Keratinocyte (primary cell): Measurements from ENCODE around the gene CAST. TPM values are rescaled to one million over a fixed set of nuclear protein-coding genes. Genes with fewer than 3 reads are reported as not detected.
"Not testable (repeated sequence)": the region's sequence is repeated elsewhere in the genome, so short reads cannot be mapped to it uniquely, and the experiment has no call there.

ENCODE experiments used
- DNase-seq: peaks from one replicate; pipeline ENCODE4 v3.0.0-alpha.2; 2011; ENCODE audit warnings: low read depth, missing footprints, low spot score
- FAIRE-seq: peaks from 2 replicates; lab custom pipeline; 2011; peaks lifted over from hg19 to GRCh38; lab: Jason Lieb, UNC
- H2AFZ ChIP-seq: 2 replicates; pipeline ENCODE4 v1.6.0; 2012; ENCODE audit warnings: low read length, control low read depth, inconsistent platforms; ENCODE audit not compliant: control insufficient read depth
- H3K27ac ChIP-seq: 2 replicates; pipeline ENCODE4 v1.5.1; 2011; ENCODE audit warnings: low read length; ENCODE audit not compliant: control insufficient read depth, insufficient read depth
- H3K27me3 ChIP-seq: 3 replicates; pipeline ENCODE4 v1.6.0; 2011; ENCODE audit warnings: low read length; ENCODE audit not compliant: control insufficient read depth, insufficient read depth; ENCODE audit errors: extremely low read depth
- H3K36me3 ChIP-seq, 2 experiments: 2 replicates in 1 of 2; 3 replicates in 1 of 2; pipeline ENCODE4 v1.5.1; 2011; ENCODE audit warnings: low read length in 2 of 2, mild to moderate bottlenecking in 1 of 2; ENCODE audit not compliant: control insufficient read depth in 2 of 2, insufficient read depth in 2 of 2; ENCODE audit errors: extremely low read depth in 1 of 2
- H3K4me1 ChIP-seq: 3 replicates; pipeline ENCODE4 v1.5.1; 2011; ENCODE audit warnings: low read length; ENCODE audit not compliant: control insufficient read depth, insufficient read depth; ENCODE audit errors: extremely low read depth
- H3K4me2 ChIP-seq: 3 replicates; pipeline ENCODE4 v1.6.0; 2011; ENCODE audit warnings: low read depth, low read length; ENCODE audit not compliant: control insufficient read depth, insufficient read depth; ENCODE audit errors: extremely low read depth
- H3K4me3 ChIP-seq, 3 experiments: fragments of 200-600 bp in 1 of 3; sonication (generic) in 1 of 3; 2 replicates in 2 of 3; 3 replicates in 1 of 3; pipeline ENCODE4 v1.5.1; 2011 to 2016; ENCODE audit warnings: low read length in 3 of 3, mild to moderate bottlenecking in 3 of 3, control low read depth in 2 of 3, inconsistent platforms in 1 of 3, low read depth in 1 of 3, mixed read lengths in 1 of 3, mixed run types in 1 of 3, moderate library complexity in 1 of 3; ENCODE audit not compliant: control insufficient read depth in 2 of 3, insufficient read depth in 2 of 3; ENCODE audit errors: extremely low read depth in 1 of 3
- H3K79me2 ChIP-seq: 2 replicates; pipeline ENCODE4 v1.6.0; 2012; ENCODE audit warnings: low read length; ENCODE audit not compliant: control insufficient read depth, insufficient read depth
- H3K9ac ChIP-seq: 3 replicates; pipeline ENCODE4 v1.6.0; 2011; ENCODE audit warnings: low read length; ENCODE audit not compliant: control insufficient read depth, insufficient read depth; ENCODE audit errors: extremely low read depth
- H3K9me1 ChIP-seq: 3 replicates; pipeline ENCODE4 v1.6.0; 2011; ENCODE audit warnings: low read length; ENCODE audit not compliant: control insufficient read depth, insufficient read depth; ENCODE audit errors: extremely low read depth
- H3K9me3 ChIP-seq: 2 replicates; pipeline ENCODE4 v1.5.1; 2012; ENCODE audit warnings: low read depth, low read length; ENCODE audit not compliant: control insufficient read depth
- H4K20me1 ChIP-seq: 3 replicates; pipeline ENCODE4 v1.6.0; 2011; ENCODE audit warnings: low read length; ENCODE audit not compliant: control insufficient read depth, insufficient read depth; ENCODE audit errors: extremely low read depth
- EZH2 ChIP-seq: IDR thresholded peaks from one replicate; pipeline ENCODE4 v1.6.1; 2012; ENCODE audit warnings: inconsistent platforms, mild to moderate bottlenecking, low read length, moderate library complexity
- dilution Hi-C: fragments of 300-500 bp; cut with MboI; formaldehyde crosslinking; loops from one replicate; pipeline ENCODE4 v1.7.0; 2020; ENCODE audit warnings: low sequenced_read_pairs; ENCODE audit not compliant: extremely low pct_ligation_motif_present
- polyA plus RNA-seq, 5 experiments: library from polyadenylated mRNA; depleted of rRNA in 3 of 5; stranded (reverse) in 3 of 5; stranded (forward) in 1 of 5; unstranded in 1 of 5; fragments of >200 nt; gene quantifications; 1 replicate in 1 of 5; 2 replicates in 3 of 5; 3 replicates in 1 of 5; pipeline versions ENCODE4 v1.2.1 to v1.2.3, GENCODE V29; 2011 to 2012; ENCODE audit warnings: missing spikeins in 2 of 5, low read depth in 1 of 5, low replicate concordance in 1 of 5
- TF ChIP-seq, protein P1 (sequence below), 3 experiments: IDR thresholded peaks in 1 of 3; conservative IDR thresholded peaks in 1 of 3; optimal IDR thresholded peaks in 1 of 3; 2 replicates in 2 of 3; 3 replicates in 1 of 3; pipeline versions ENCODE3 to v1.5.1; 2011; ENCODE audit warnings: low read length in 3 of 3, mild to moderate bottlenecking in 3 of 3, moderate library complexity in 2 of 3, control low read depth in 1 of 3, inconsistent platforms in 1 of 3; ENCODE audit not compliant: insufficient read depth in 2 of 3; ENCODE audit errors: extremely low read depth in 1 of 3

The CAST gene
- polyA plus RNA-seq, 1 donor (not counting 4 experiments of a cell fraction or from before 2014, with no cell fraction given): 238 TPM

DNA sequence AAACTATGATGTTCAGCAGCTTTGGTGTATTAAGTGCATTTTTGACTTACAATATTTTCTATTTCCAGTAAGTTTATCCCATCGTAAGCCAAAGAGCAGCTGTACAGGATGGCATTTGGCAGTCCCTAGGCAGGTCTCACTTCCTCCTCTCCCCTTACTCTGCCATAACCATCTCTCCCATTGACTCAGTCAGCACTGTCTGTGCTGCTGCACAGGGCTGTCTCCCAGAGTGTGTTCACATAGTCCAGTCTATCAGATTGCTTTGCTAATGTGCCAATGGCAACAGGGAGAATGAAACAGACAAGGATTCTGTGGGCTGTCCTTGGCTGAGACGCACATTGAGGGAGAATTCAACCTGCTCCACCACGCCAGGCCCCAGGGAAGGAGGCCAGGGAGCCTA lies 47.0 kb upstream of the CAST start:
- Histone ChIP-seq H3K4me2 (no peak overlapping the region), H3K4me1 (peaks cover 20% of the 10 kb centered on the region), H2AFZ (no peak overlapping the region), H3K27me3 (no peaks in the 10 kb centered on the region), H3K4me3 (no peak overlapping the region), H3K36me3 (no peaks in the 10 kb centered on the region), H3K27ac (no peak overlapping the region), H3K79me2 (no peaks in the 10 kb centered on the region), H3K9me3 (no peaks in the 10 kb centered on the region), H4K20me1 (no peaks in the 10 kb centered on the region), H3K9me1 (no peaks in the 10 kb centered on the region), H3K9ac (no peak overlapping the region)
- FAIRE-seq: no peak
- no peak for DNase-seq
- TF ChIP-seq, protein P1, sequence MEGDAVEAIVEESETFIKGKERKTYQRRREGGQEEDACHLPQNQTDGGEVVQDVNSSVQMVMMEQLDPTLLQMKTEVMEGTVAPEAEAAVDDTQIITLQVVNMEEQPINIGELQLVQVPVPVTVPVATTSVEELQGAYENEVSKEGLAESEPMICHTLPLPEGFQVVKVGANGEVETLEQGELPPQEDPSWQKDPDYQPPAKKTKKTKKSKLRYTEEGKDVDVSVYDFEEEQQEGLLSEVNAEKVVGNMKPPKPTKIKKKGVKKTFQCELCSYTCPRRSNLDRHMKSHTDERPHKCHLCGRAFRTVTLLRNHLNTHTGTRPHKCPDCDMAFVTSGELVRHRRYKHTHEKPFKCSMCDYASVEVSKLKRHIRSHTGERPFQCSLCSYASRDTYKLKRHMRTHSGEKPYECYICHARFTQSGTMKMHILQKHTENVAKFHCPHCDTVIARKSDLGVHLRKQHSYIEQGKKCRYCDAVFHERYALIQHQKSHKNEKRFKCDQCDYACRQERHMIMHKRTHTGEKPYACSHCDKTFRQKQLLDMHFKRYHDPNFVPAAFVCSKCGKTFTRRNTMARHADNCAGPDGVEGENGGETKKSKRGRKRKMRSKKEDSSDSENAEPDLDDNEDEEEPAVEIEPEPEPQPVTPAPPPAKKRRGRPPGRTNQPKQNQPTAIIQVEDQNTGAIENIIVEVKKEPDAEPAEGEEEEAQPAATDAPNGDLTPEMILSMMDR (optimal IDR thresholded peaks at IDR 0.05 in 1 of 3, IDR thresholded peaks at IDR 0.05 in 1 of 3, conservative IDR thresholded peaks at IDR 0.05 in 1 of 3; ENCODE audit: extremely low read depth in 1 of 3, insufficient read depth in 2 of 3, low read length in 3 of 3): no peak
- TF ChIP-seq EZH2: no peak
- dilution Hi-C loops: no loop called here

DNA sequence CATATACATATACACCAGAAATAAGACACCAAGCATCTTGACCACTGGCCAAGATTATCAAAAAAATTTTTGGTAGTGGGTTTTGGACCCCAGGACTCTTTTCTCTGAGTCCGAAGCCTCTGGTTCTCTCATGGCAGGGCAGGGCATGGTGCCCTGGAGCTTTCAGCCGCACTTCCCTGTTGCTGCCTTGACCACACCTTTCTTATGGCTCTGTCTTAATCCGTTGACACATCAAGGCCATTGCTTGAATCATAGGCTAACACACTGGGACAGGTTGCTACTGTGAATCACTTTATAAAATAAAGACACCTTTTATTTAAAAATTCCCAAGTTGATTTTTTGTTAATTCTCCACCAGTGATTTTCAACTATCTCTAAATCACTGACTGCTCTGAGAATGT lies 45.4 kb upstream of the CAST start:
- dilution Hi-C loops: no loop called here
- Histone ChIP-seq H3K27ac (no peak overlapping the region), H3K9me3 (no peaks in the 10 kb centered on the region), H2AFZ (no peak overlapping the region), H3K4me2 (no peak overlapping the region), H3K27me3 (no peaks in the 10 kb centered on the region), H3K9me1 (no peaks in the 10 kb centered on the region), H3K9ac (no peak overlapping the region), H3K79me2 (no peaks in the 10 kb centered on the region), H3K4me1 (peaks cover 20% of the 10 kb centered on the region), H4K20me1 (no peaks in the 10 kb centered on the region), H3K36me3 (no peaks in the 10 kb centered on the region), H3K4me3 (no peak overlapping the region)
- FAIRE-seq (no peak), DNase-seq (no peak)
- TF ChIP-seq EZH2: no peak
- TF ChIP-seq, protein P1 (optimal IDR thresholded peaks at IDR 0.05 in 1 of 3, IDR thresholded peaks at IDR 0.05 in 1 of 3, conservative IDR thresholded peaks at IDR 0.05 in 1 of 3; ENCODE audit: extremely low read depth in 1 of 3, insufficient read depth in 2 of 3, low read length in 3 of 3): no peak

DNA sequence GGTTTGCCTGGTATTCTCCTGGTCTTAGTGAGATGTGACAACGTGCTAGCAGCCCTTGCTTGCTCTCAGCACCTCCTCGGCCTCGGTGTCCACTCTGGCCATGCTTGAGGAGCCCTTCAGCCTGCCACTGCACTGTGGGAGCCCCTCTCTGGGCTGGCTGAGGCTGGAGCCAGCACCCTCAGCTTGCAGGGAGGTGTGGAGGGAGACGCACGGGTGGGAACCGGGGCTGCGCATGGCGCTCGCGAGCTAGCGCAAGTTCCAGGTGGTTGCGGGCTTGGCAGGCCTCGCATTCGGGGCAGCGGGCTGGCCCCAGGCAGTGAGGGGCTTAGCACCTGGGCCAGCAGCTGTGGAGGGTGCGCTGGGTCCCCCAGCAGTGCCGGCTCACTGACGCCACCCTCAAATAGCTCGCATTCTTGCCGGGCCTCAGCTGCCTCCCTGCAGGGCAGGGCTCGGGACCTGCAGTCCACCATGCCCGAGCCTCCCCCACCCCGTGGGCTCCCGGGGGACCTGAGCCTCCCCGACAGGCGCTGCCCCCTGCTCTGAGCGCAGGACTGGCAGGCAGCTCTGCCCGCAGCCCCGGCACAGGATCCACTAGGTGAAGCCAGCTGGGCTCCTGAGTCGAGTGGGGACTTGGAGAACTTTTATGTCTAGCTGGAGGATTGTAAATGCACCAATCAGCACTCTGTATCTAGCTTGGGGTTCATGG lies 43.7 kb upstream of the CAST start:
- H3K4me1 ChIP-seq: peaks cover 20% of the 10 kb centered on the region
- H3K36me3 ChIP-seq, dilution Hi-C loops, H3K9me3 ChIP-seq, H3K9ac ChIP-seq, H2AFZ ChIP-seq, DNase-seq, FAIRE-seq, H3K4me2 ChIP-seq, H3K4me3 ChIP-seq, H3K9me1 ChIP-seq, H3K79me2 ChIP-seq, H3K27me3 ChIP-seq, H3K27ac ChIP-seq, H4K20me1 ChIP-seq: not testable (repeated sequence)
